DMS114 treated with DMSO at 0.1 percent for 48 hours (cell line): ENCODE measurements around the gene PROK1.
"Not testable (repeated sequence)": the region's sequence is repeated elsewhere in the genome, so short reads cannot be mapped to it uniquely, and the experiment has no call there.

Experiments used
- DNase-seq: peaks from one replicate; lab custom pipeline; 2025; ENCODE audit not compliant: unreplicated experiment; lab: John Stamatoyannopoulos, UW

PROK1 gene

GRCh38 chr1:110450929-110451328 is at the start of gene PROK1:
PROK1 (plus strand) TSS chr1:110451149; CDS start chr1:110451217, 68 bp downstream.
- no peak for DNase-seq

GRCh38 chr1:110403805-110404204 is 47.1 kb upstream of the PROK1 start:
- DNase-seq = no peak

- no peak for DNase-seq
These were observed 46.5 kb upstream of the PROK1 start for GRCh38 chr1:110404401-110404800.

GRCh38 chr1:110406407-110406806 is 44.5 kb upstream of the PROK1 start:
- not testable (repeated sequence) for DNase-seq

- peak; percentile 87 for DNase-seq
These were observed 43.4 kb upstream of the PROK1 start, which contains the start of gene LAMTOR5 for GRCh38 chr1:110407260-110408210. LAMTOR5 (minus strand) TSS chr1:110407694; CDS start chr1:110407620, 74 bp downstream.

GRCh38 chr1:110408488-110408887 is 42.5 kb upstream of the PROK1 start:
- no peak for DNase-seq

GRCh38 chr1:110409316-110409715 is 41.6 kb upstream of the PROK1 start:
- no peak for DNase-seq

GRCh38 chr1:110411173-110411735 is 39.7 kb upstream of the PROK1 start:
- no peak for DNase-seq

GRCh38 chr1:110412576-110412975 is 38.4 kb upstream of the PROK1 start:
- DNase-seq = peak; percentile 19

- DNase-seq = not testable (repeated sequence)
These were observed 37.9 kb upstream of the PROK1 start for GRCh38 chr1:110413045-110413444.

GRCh38 chr1:110418729-110419128 is 32.2 kb upstream of the PROK1 start:
- DNase-seq = no peak

- no peak for DNase-seq
These were observed 30.8 kb upstream of the PROK1 start for GRCh38 chr1:110420023-110420662.

GRCh38 chr1:110420874-110421793 is 29.8 kb upstream of the PROK1 start:
- DNase-seq = no peak

GRCh38 chr1:110424699-110425611 is 26.0 kb upstream of the PROK1 start:
- DNase-seq = no peak

- DNase-seq = no peak
These were observed 25.3 kb upstream of the PROK1 start for GRCh38 chr1:110425612-110426152.

GRCh38 chr1:110426854-110427253 is 24.1 kb upstream of the PROK1 start:
- no peak for DNase-seq

- no peak for DNase-seq
These were observed 22.0 kb upstream of the PROK1 start for GRCh38 chr1:110428946-110429345.

- no peak for DNase-seq
These were observed 20.6 kb upstream of the PROK1 start for GRCh38 chr1:110430366-110430765.

GRCh38 chr1:110430901-110431300 is 20.0 kb upstream of the PROK1 start:
- DNase-seq = no peak
